ENCODE results near the gene MYH6. TPM values are rescaled to one million over a fixed set of nuclear protein-coding genes. Genes with fewer than 3 reads are reported as not detected.

Gene MYH6
- total RNA-seq, 1 donor from 2014 or later = 0.07 TPM

GRCh38 chr14:23443881-23444280 is 35.8 kb upstream of the MYH6 start:
- no peak for DNase-seq (ENCODE audit: low spot score, unreplicated experiment)
- TF ChIP-seq CTCF (IDR thresholded peaks at IDR 0.05; ENCODE audit: unreplicated experiment) = no peak
- no peak overlapping the region for H3K4me3 Mint-ChIP-seq (ENCODE audit: low read depth)
- H3K27me3 Mint-ChIP-seq = peaks cover 23% of the 10 kb centered on the region
- H3K27ac Mint-ChIP-seq = no peak overlapping the region
- H3K36me3 Mint-ChIP-seq (ENCODE audit: insufficient read depth) = no peaks in the 10 kb centered on the region
- peaks cover 10% of the 10 kb centered on the region for H3K4me1 Mint-ChIP-seq (ENCODE audit: low read depth)
- H3K9me3 Mint-ChIP-seq (ENCODE audit: low read depth) = no peaks in the 10 kb centered on the region

GRCh38 chr14:23443411-23443812 is 35.3 kb upstream of the MYH6 start:
- H3K4me1 Mint-ChIP-seq (ENCODE audit: low read depth) = peaks cover 11% of the 10 kb centered on the region
- H3K9me3 Mint-ChIP-seq (ENCODE audit: low read depth) = no peaks in the 10 kb centered on the region
- H3K36me3 Mint-ChIP-seq (ENCODE audit: insufficient read depth) = no peaks in the 10 kb centered on the region
- no peak overlapping the region for H3K4me3 Mint-ChIP-seq (ENCODE audit: low read depth)
- no peak for TF ChIP-seq CTCF (IDR thresholded peaks at IDR 0.05; ENCODE audit: unreplicated experiment)
- DNase-seq (ENCODE audit: low spot score, unreplicated experiment) = no peak
- H3K27me3 Mint-ChIP-seq = peaks cover 18% of the 10 kb centered on the region
- H3K27ac Mint-ChIP-seq = no peak overlapping the region

GRCh38 chr14:23442721-23443356 is 34.8 kb upstream of the MYH6 start:
- Mint-ChIP-seq H3K4me1 (ENCODE audit: low read depth) (peaks cover 13% of the 10 kb centered on the region), H3K27me3 (peaks cover 13% of the 10 kb centered on the region), H3K36me3 (ENCODE audit: insufficient read depth) (no peaks in the 10 kb centered on the region), H3K4me3 (ENCODE audit: low read depth) (no peak overlapping the region), H3K9me3 (ENCODE audit: low read depth) (no peaks in the 10 kb centered on the region), H3K27ac (no peak overlapping the region)
- no peak for TF ChIP-seq CTCF (IDR thresholded peaks at IDR 0.05; ENCODE audit: unreplicated experiment)
- no peak for DNase-seq (ENCODE audit: low spot score, unreplicated experiment)

GRCh38 chr14:23441076-23441475 is 33.0 kb upstream of the MYH6 start:
- Mint-ChIP-seq H3K9me3 (ENCODE audit: low read depth) (no peaks in the 10 kb centered on the region), H3K27me3 (peaks cover 13% of the 10 kb centered on the region), H3K36me3 (ENCODE audit: insufficient read depth) (no peaks in the 10 kb centered on the region), H3K4me1 (ENCODE audit: low read depth) (peaks cover 20% of the 10 kb centered on the region), H3K27ac (no peak overlapping the region), H3K4me3 (ENCODE audit: low read depth) (no peak overlapping the region)
- no peak for TF ChIP-seq CTCF (IDR thresholded peaks at IDR 0.05; ENCODE audit: unreplicated experiment)
- no peak for DNase-seq (ENCODE audit: low spot score, unreplicated experiment)

GRCh38 chr14:23439107-23439835 is 31.2 kb upstream of the MYH6 start:
- Mint-ChIP-seq H3K4me3 (ENCODE audit: low read depth) (no peak overlapping the region), H3K27me3 (peaks cover 15% of the 10 kb centered on the region), H3K27ac (no peak overlapping the region), H3K36me3 (ENCODE audit: insufficient read depth) (no peaks in the 10 kb centered on the region), H3K4me1 (ENCODE audit: low read depth) (peaks cover 27% of the 10 kb centered on the region), H3K9me3 (ENCODE audit: low read depth) (no peaks in the 10 kb centered on the region)
- no peak for TF ChIP-seq CTCF (IDR thresholded peaks at IDR 0.05; ENCODE audit: unreplicated experiment)
- no peak for DNase-seq (ENCODE audit: low spot score, unreplicated experiment)

Data from progenitor cell of endocrine pancreas (in vitro differentiated cells).